GM12873 (cell line): ENCODE data around the gene PNKD.

Experiments
- CTCF ChIP-seq: IDR thresholded peaks from 2 replicates; pipeline ENCODE4 v1.5.1; 2012; ENCODE audit warnings: low read depth, mild to moderate bottlenecking, moderate library complexity, low read length, control low read depth; ENCODE audit not compliant: insufficient read depth; ENCODE audit errors: missing control alignments

PNKD gene

GRCh38 chr2:218262237-218262600 is 8.1 kb upstream of the PNKD start:
- no peak for TF ChIP-seq CTCF

- no peak for TF ChIP-seq CTCF
These were observed 7.4 kb upstream of the PNKD start for GRCh38 chr2:218262631-218263586.

DNA sequence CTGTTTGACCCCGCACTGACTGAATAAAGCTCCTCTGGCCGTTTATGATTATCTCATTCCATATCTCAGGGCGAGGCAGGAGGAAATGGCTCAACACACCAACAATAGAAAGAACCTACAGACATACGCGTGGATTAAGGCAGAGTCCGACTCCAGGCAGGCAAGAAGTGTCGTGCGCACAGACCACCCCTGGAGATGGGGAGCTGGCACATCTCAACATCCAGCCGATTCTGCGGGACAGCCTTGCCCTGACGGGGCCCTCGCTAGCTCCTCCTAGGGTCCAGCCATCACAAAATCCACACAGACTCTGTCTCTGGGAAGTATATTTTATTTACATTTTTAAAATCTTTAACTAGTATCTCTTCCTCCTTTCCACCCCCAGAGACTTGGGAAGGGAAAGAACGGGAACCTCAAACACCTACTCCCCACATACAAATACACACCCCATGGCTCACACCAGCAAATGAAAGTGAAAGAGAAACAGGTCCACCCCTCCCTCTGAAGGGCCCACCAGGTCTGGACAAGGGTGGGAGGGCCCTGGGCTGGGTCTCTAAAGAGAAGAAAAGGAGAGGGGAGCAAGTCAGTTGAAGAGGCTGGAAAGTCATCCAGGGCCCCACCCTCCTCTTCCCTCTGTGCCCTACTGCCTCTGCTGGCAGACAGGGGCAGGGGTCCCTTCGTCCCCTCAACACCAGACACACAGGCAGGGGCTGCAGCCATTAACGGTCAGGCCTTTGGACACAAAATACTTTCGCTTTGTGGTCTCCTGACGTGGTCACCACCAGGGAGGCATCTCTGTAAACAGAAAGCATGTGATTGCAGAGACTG is 6.3 kb upstream of the PNKD start:
- peak; percentile 13 for TF ChIP-seq CTCF

- TF ChIP-seq CTCF: no peak
These were observed 5.4 kb upstream of the PNKD start for GRCh38 chr2:218264773-218265561.

GRCh38 chr2:218265626-218266025 is 4.7 kb upstream of the PNKD start:
- TF ChIP-seq CTCF: no peak

GRCh38 chr2:218266316-218266979 is 3.9 kb upstream of the PNKD start:
- no peak for TF ChIP-seq CTCF
